Thymus (tissue), 11 donors: ENCODE results near the gene DSTYK. TPM values are rescaled to one million over a fixed set of nuclear protein-coding genes. Genes with fewer than 3 reads are reported as not detected.
"Not testable (repeated sequence)": the region's sequence is repeated elsewhere in the genome, so short reads cannot be mapped to it uniquely, and the experiment has no call there.

Experiments
- DNase-seq, 9 donors: peaks; one replicate each; pipeline ENCODE4 v3.0.0-alpha.2; 2013; ENCODE audit warnings: low spot score in 9 of 9, low read depth in 6 of 9, missing footprints in 1 of 9
- H3K27ac ChIP-seq, 2 donors: one replicate each; pipeline ENCODE4 v1.5.1; 2013; ENCODE audit warnings: control low read depth in 1 of 2, low read depth in 1 of 2, low read length in 1 of 2, mild to moderate bottlenecking in 1 of 2, moderate library complexity in 1 of 2
- H3K27me3 ChIP-seq, 2 donors: one replicate each; pipeline ENCODE4 v1.5.1; 2013; ENCODE audit warnings: low read length in 1 of 2; ENCODE audit not compliant: control insufficient read depth in 2 of 2, insufficient read depth in 1 of 2
- H3K36me3 ChIP-seq, 2 donors: one replicate each; pipeline ENCODE4 v1.5.1; 2013; ENCODE audit warnings: low read length in 1 of 2, mild to moderate bottlenecking in 1 of 2, moderate library complexity in 1 of 2; ENCODE audit not compliant: control insufficient read depth in 2 of 2, insufficient read depth in 2 of 2
- H3K4me1 ChIP-seq, 2 donors: one replicate each; pipeline ENCODE4 v1.5.1; 2013; ENCODE audit warnings: low read length in 2 of 2; ENCODE audit not compliant: control insufficient read depth in 2 of 2, insufficient read depth in 2 of 2
- H3K4me3 ChIP-seq, 2 donors: one replicate each; pipeline ENCODE4 v1.5.1; 2013; ENCODE audit warnings: low read length in 2 of 2, control low read depth in 1 of 2, mild to moderate bottlenecking in 1 of 2
- H3K9me3 ChIP-seq, 2 donors: one replicate each; pipeline ENCODE4 v1.5.1; 2013; ENCODE audit warnings: low read length in 1 of 2, mild to moderate bottlenecking in 1 of 2; ENCODE audit not compliant: control insufficient read depth in 2 of 2, insufficient read depth in 1 of 2
- WGBS: extraction: QIAGEN DNeasy Blood & Tissue Kit; methylation state at CpG from one replicate; pipeline ENCODE4 v1.1.7; 2013; 5-methylcytosine and 5-hydroxymethylcytosine counted together
- polyA plus RNA-seq: library from polyadenylated mRNA; stranded (reverse); fragments of 200-250 nt; gene quantifications from one replicate; pipeline ENCODE4 v1.2.3, GENCODE V29; 2013
- total RNA-seq: library from RNA; stranded (reverse); fragments of 120-200 nt; gene quantifications from one replicate; pipeline ENCODE4 v1.2.4, GENCODE V29; 2013
- donor health status: healthy.

The DSTYK gene
- total and polyA plus RNA-seq, 2 donors = 5.4 to 6.3 TPM

GRCh38 chr1:205155665-205156377 is 55.7 kb downstream of the DSTYK start:
- not testable (repeated sequence) for H3K4me3 ChIP-seq, H3K27me3 ChIP-seq, H3K4me1 ChIP-seq, DNase-seq, H3K27ac ChIP-seq
- Histone ChIP-seq H3K36me3 (peaks cover 52 to 60% of the 10 kb centered on the region in 2 donors), H3K9me3 (peaks cover 8 to 14% of the 10 kb centered on the region in 2 donors)
- 99% methylated on average over 3 of the region's 3 CpGs for WGBS

- no peak for DNase-seq
Observed at GRCh38 chr1:205152505-205152904, 59.0 kb downstream of the DSTYK start.

GRCh38 chr1:205150651-205151428 is 60.7 kb downstream of the DSTYK start:
- H3K4me1 ChIP-seq = no peaks in the 10 kb centered on the region
- no peak for DNase-seq
- peaks cover 2 to 9% of the 10 kb centered on the region in 2 donors for H3K9me3 ChIP-seq
- H3K27me3 ChIP-seq = no peaks in the 10 kb centered on the region
- 98% methylated on average over 5 of the region's 5 CpGs for WGBS
- H3K4me3 ChIP-seq = no peak overlapping the region
- peaks cover 26 to 31% of the 10 kb centered on the region in 2 donors for H3K36me3 ChIP-seq
- no peak overlapping the region for H3K27ac ChIP-seq

More at GRCh38 chr1:205152505-205152904, 59.0 kb downstream of the DSTYK start:
- Histone ChIP-seq H3K27me3 (no peaks in the 10 kb centered on the region), H3K27ac (no peak overlapping the region), H3K9me3 (peaks cover 8 to 14% of the 10 kb centered on the region in 2 donors), H3K4me3 (no peak overlapping the region), H3K4me1 (no peaks in the 10 kb centered on the region), H3K36me3 (peaks cover 36 to 37% of the 10 kb centered on the region in 2 donors)
- 97% methylated on average over 4 of the region's 4 CpGs for WGBS

GRCh38 chr1:205147191-205147835 is 64.2 kb downstream of the DSTYK start:
- H3K27me3 ChIP-seq = no peaks in the 10 kb centered on the region
- no peak overlapping the region for H3K4me3 ChIP-seq
- H3K27ac ChIP-seq = no peak overlapping the region
- 96% methylated on average over 6 of the region's 6 CpGs for WGBS
- no peak for DNase-seq
- peaks cover 16 to 23% of the 10 kb centered on the region in 2 donors for H3K36me3 ChIP-seq
- no peaks in the 10 kb centered on the region for H3K4me1 ChIP-seq
- no peaks in the 10 kb centered on the region for H3K9me3 ChIP-seq

GRCh38 chr1:205144751-205145150 is 66.8 kb downstream of the DSTYK start:
- 93% methylated on average over 1 of the region's 1 CpG for WGBS
- no peak for DNase-seq
- no peaks in the 10 kb centered on the region for H3K4me1 ChIP-seq
- peaks cover 16 to 20% of the 10 kb centered on the region in 2 donors for H3K36me3 ChIP-seq
- no peaks in the 10 kb centered on the region for H3K9me3 ChIP-seq
- H3K27me3 ChIP-seq = no peaks in the 10 kb centered on the region
- H3K27ac ChIP-seq = no peak overlapping the region
- no peak overlapping the region for H3K4me3 ChIP-seq

- Histone ChIP-seq H3K4me3 (no peak overlapping the region), H3K27me3 (no peaks in the 10 kb centered on the region), H3K4me1 (no peaks in the 10 kb centered on the region), H3K27ac (no peak overlapping the region), H3K9me3 (no peaks in the 10 kb centered on the region), H3K36me3 (peaks cover 16 to 20% of the 10 kb centered on the region in 2 donors)
- DNase-seq = no peak
- 96% methylated on average over 1 of the region's 1 CpG for WGBS
Observed at GRCh38 chr1:205144046-205144720, 67.3 kb downstream of the DSTYK start.

GRCh38 chr1:205142102-205142469 is 69.4 kb downstream of the DSTYK start:
- Histone ChIP-seq H3K9me3 (no peaks in the 10 kb centered on the region), H3K4me1 (no peaks in the 10 kb centered on the region), H3K4me3 (no peak overlapping the region), H3K36me3 (peaks cover 5 to 7% of the 10 kb centered on the region in 2 donors), H3K27me3 (no peaks in the 10 kb centered on the region), H3K27ac (no peak overlapping the region)
- no peak for DNase-seq
- 75% methylated on average over 2 of the region's 2 CpGs for WGBS

GRCh38 chr1:205141236-205142101 is 70.0 kb downstream of the DSTYK start:
- H3K36me3 ChIP-seq = peaks cover 0 to 4% of the 10 kb centered on the region in 2 donors
- peak; percentile 44 to 88 (median 72) for DNase-seq
- H3K27ac ChIP-seq = no peak overlapping the region
- no peaks in the 10 kb centered on the region for H3K4me1 ChIP-seq
- H3K9me3 ChIP-seq = no peaks in the 10 kb centered on the region
- 30% methylated on average over 12 of the region's 12 CpGs for WGBS
- no peak overlapping the region for H3K4me3 ChIP-seq
- H3K27me3 ChIP-seq = no peaks in the 10 kb centered on the region
